ENCODE results near the gene DESI2. TPM values are rescaled to one million over a fixed set of nuclear protein-coding genes. Genes with fewer than 3 reads are reported as not detected.

DESI2 gene
- total RNA-seq, 1 donor from 2014 or later, result 49.2 TPM

DNA sequence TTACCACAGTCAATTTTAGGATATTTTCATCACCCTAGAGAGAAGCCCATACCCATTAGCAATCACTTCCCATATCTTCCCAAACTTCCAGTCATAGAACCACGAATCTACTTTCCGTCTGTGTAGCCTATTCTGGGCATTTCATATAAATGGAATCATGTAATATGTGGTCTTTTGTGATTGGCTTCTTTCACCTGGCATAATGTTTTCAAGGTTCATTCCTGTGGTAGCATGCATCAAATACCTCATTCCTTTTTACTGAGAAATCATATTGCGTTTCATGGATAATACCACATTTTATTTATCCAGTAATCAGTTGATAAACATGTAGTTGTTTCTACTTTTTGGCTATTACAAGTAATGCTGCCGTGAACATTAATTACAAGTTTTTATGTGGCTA is 21.5 kb downstream of the DESI2 start:
- FAIRE-seq, result no peak
- Mint-ChIP-seq H3K27me3 (ENCODE audit: low read depth, unreplicated experiment) (no peaks in the 10 kb centered on the region), H3K27ac (ENCODE audit: unreplicated experiment) (no peak overlapping the region), H3K4me1 (ENCODE audit: low read depth, unreplicated experiment) (peaks cover 9% of the 10 kb centered on the region), H3K9me3 (ENCODE audit: unreplicated experiment) (peaks cover 2% of the 10 kb centered on the region), H3K4me3 (ENCODE audit: unreplicated experiment) (no peak overlapping the region), H3K36me3 (ENCODE audit: low read depth, unreplicated experiment) (peaks cover 15% of the 10 kb centered on the region)
- H3K27ac ChIP-seq (ENCODE audit: low read depth, low read length), result peak overlapping the region; percentile 42
- H4K20me1 ChIP-seq (ENCODE audit: insufficient read depth, low read length), result peaks cover 10% of the 10 kb centered on the region
- H3K4me3 ChIP-seq (ENCODE audit: insufficient read depth, low read depth, low read length), result no peak overlapping the region
- TF ChIP-seq EZH2 (IDR thresholded peaks at IDR 0.05; ENCODE audit: insufficient read depth, low read length) (no peak), CTCF (IDR thresholded peaks at IDR 0.05; ENCODE audit: insufficient read depth, low read depth, low read length) (no peak)
- H3K9me3 ChIP-seq (ENCODE audit: insufficient read depth, low read depth, low read length), result no peaks in the 10 kb centered on the region
- H2AFZ ChIP-seq (ENCODE audit: low read depth, low read length), result no peak overlapping the region
- DNase-seq (ENCODE audit: low read depth), result peak; percentile 79
- H3K4me1 ChIP-seq (ENCODE audit: insufficient read depth, low read length), result peaks cover 9% of the 10 kb centered on the region
- H3K4me2 ChIP-seq (ENCODE audit: low read length), result peak overlapping the region; percentile 14
- no peaks in the 10 kb centered on the region for H3K27me3 ChIP-seq (ENCODE audit: insufficient read depth, low read length)
- H3K79me2 ChIP-seq (ENCODE audit: insufficient read depth, low read length), result peaks cover 65% of the 10 kb centered on the region
- H3K9ac ChIP-seq (ENCODE audit: low read length), result no peak overlapping the region
- no peaks in the 10 kb centered on the region for H3K36me3 ChIP-seq (ENCODE audit: insufficient read depth, low read length)

- Histone ChIP-seq H3K27me3 (ENCODE audit: insufficient read depth, low read length) (no peaks in the 10 kb centered on the region), H3K4me2 (ENCODE audit: low read length) (no peak overlapping the region), H4K20me1 (ENCODE audit: insufficient read depth, low read length) (peaks cover 8% of the 10 kb centered on the region), H2AFZ (ENCODE audit: low read depth, low read length) (no peak overlapping the region), H3K4me3 (ENCODE audit: insufficient read depth, low read depth, low read length) (no peak overlapping the region), H3K9me3 (ENCODE audit: insufficient read depth, low read depth, low read length) (no peaks in the 10 kb centered on the region), H3K79me2 (ENCODE audit: insufficient read depth, low read length) (peaks cover 66% of the 10 kb centered on the region), H3K36me3 (ENCODE audit: insufficient read depth, low read length) (no peaks in the 10 kb centered on the region), H3K4me1 (ENCODE audit: insufficient read depth, low read length) (peaks cover 9% of the 10 kb centered on the region), H3K27ac (ENCODE audit: low read depth, low read length) (peak overlapping the region; percentile 34), H3K9ac (ENCODE audit: low read length) (no peak overlapping the region)
- Mint-ChIP-seq H3K4me1 (ENCODE audit: low read depth, unreplicated experiment) (peaks cover 9% of the 10 kb centered on the region), H3K9me3 (ENCODE audit: unreplicated experiment) (peaks cover 2% of the 10 kb centered on the region), H3K27me3 (ENCODE audit: low read depth, unreplicated experiment) (no peaks in the 10 kb centered on the region), H3K4me3 (ENCODE audit: unreplicated experiment) (no peak overlapping the region), H3K36me3 (ENCODE audit: low read depth, unreplicated experiment) (peaks cover 18% of the 10 kb centered on the region), H3K27ac (ENCODE audit: unreplicated experiment) (no peak overlapping the region)
- TF ChIP-seq CTCF (IDR thresholded peaks at IDR 0.05; ENCODE audit: insufficient read depth, low read depth, low read length), result no peak
- no peak for TF ChIP-seq EZH2 (IDR thresholded peaks at IDR 0.05; ENCODE audit: insufficient read depth, low read length)
- no peak for DNase-seq (ENCODE audit: low read depth)
- FAIRE-seq, result no peak
Observed at GRCh38 chr1:244675167-244675566, 22.2 kb downstream of the DESI2 start.

DNA sequence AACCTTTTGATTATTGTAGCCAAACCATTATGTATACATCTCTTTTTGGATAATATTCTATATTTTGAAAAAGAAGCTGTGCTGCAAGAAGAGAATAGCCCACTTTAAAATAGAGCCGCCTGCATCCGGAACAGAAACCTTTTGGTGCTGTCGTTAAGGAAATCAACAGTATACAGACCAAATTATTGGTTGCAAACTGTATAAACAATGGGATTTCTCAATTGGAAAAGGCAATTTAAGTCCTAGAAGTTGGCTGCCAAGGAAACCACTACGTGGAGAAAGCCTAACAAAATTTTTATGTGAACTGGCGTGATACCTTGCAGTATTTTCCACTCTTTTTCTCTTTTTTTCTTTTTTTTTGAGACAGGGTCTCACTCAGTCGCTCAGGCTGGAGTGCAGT is 25.8 kb downstream of the DESI2 start:
- peaks cover 12% of the 10 kb centered on the region for H4K20me1 ChIP-seq (ENCODE audit: insufficient read depth, low read length)

More for the DNA sequence above, 25.8 kb downstream of the DESI2 start:
- H3K27ac ChIP-seq (ENCODE audit: low read depth, low read length), result no peak overlapping the region
- peaks cover 77% of the 10 kb centered on the region for H3K79me2 ChIP-seq (ENCODE audit: insufficient read depth, low read length)
- H3K9me3 ChIP-seq (ENCODE audit: insufficient read depth, low read depth, low read length), result no peaks in the 10 kb centered on the region
- H3K9ac ChIP-seq (ENCODE audit: low read length), result no peak overlapping the region
- DNase-seq (ENCODE audit: low read depth), result no peak
- Mint-ChIP-seq H3K27ac (ENCODE audit: unreplicated experiment) (no peak overlapping the region), H3K4me3 (ENCODE audit: unreplicated experiment) (no peak overlapping the region), H3K27me3 (ENCODE audit: low read depth, unreplicated experiment) (no peaks in the 10 kb centered on the region), H3K36me3 (ENCODE audit: low read depth, unreplicated experiment) (peaks cover 12% of the 10 kb centered on the region), H3K4me1 (ENCODE audit: low read depth, unreplicated experiment) (peaks cover 9% of the 10 kb centered on the region), H3K9me3 (ENCODE audit: unreplicated experiment) (no peaks in the 10 kb centered on the region)
- H3K4me3 ChIP-seq (ENCODE audit: insufficient read depth, low read depth, low read length), result no peak overlapping the region
- no peak for FAIRE-seq
- TF ChIP-seq CTCF (IDR thresholded peaks at IDR 0.05; ENCODE audit: insufficient read depth, low read depth, low read length), result no peak
- no peak for TF ChIP-seq EZH2 (IDR thresholded peaks at IDR 0.05; ENCODE audit: insufficient read depth, low read length)
- H3K27me3 ChIP-seq (ENCODE audit: insufficient read depth, low read length), result no peaks in the 10 kb centered on the region
- no peak overlapping the region for H2AFZ ChIP-seq (ENCODE audit: low read depth, low read length)
- H3K4me1 ChIP-seq (ENCODE audit: insufficient read depth, low read length), result peaks cover under 1% of the 10 kb centered on the region
- H3K36me3 ChIP-seq (ENCODE audit: insufficient read depth, low read length), result no peaks in the 10 kb centered on the region
- H3K4me2 ChIP-seq (ENCODE audit: low read length), result no peak overlapping the region
